GM23248 (cell line): ENCODE data around the gene ERVV-1. TPM values are rescaled to one million over a fixed set of nuclear protein-coding genes. Genes with fewer than 3 reads are reported as not detected.
A peak's percentile ranks its signal among the peaks of the same experiment; 100 is the strongest.

ENCODE experiments used
- DNase-seq: peaks from one replicate; pipeline ENCODE4 v3.0.0-alpha.2; 2015
- H2AFZ ChIP-seq: fragments of 200-600 bp; sonication (generic); 2 replicates; pipeline ENCODE4 v1.6.1; 2016; ENCODE audit warnings: antibody characterized with exemption
- H3F3A ChIP-seq: fragments of 200-600 bp; sonication (generic); 2 replicates; pipeline ENCODE4 v1.6.1; 2016; ENCODE audit warnings: mild to moderate bottlenecking, antibody characterized with exemption, mixed run types; ENCODE audit not compliant: insufficient read depth
- H3K27ac ChIP-seq: fragments of 200-600 bp; sonication (generic); 2 replicates; pipeline ENCODE4 v1.5.1; 2016; ENCODE audit warnings: mild to moderate bottlenecking
- H3K27me3 ChIP-seq: fragments of 200-600 bp; sonication (generic); replicated peaks from 2 replicates; pipeline ENCODE4 v1.6.1; 2016; ENCODE audit warnings: mild to moderate bottlenecking; ENCODE audit not compliant: insufficient read depth
- H3K36me3 ChIP-seq: fragments of 200-600 bp; sonication (generic); 2 replicates; pipeline ENCODE4 v1.6.1; 2016; ENCODE audit warnings: low read depth, mild to moderate bottlenecking
- H3K4me1 ChIP-seq: fragments of 200-600 bp; sonication (generic); 2 replicates; pipeline ENCODE4 v1.6.1; 2016; ENCODE audit warnings: mild to moderate bottlenecking; ENCODE audit not compliant: insufficient read depth
- H3K4me2 ChIP-seq: fragments of 200-600 bp; sonication (generic); one replicate; pipeline ENCODE4 v1.6.1; 2016; ENCODE audit warnings: mild to moderate bottlenecking; ENCODE audit not compliant: unreplicated experiment
- H3K4me3 ChIP-seq: fragments of 200-600 bp; sonication (generic); 2 replicates; pipeline ENCODE4 v1.5.1; 2016; ENCODE audit warnings: mild to moderate bottlenecking
- H3K79me2 ChIP-seq: fragments of 200-600 bp; sonication (generic); 2 replicates; pipeline ENCODE4 v1.6.1; 2016; ENCODE audit warnings: mild to moderate bottlenecking; ENCODE audit not compliant: insufficient read depth
- H3K9ac ChIP-seq: fragments of 200-600 bp; sonication (generic); 2 replicates; pipeline ENCODE4 v1.6.1; 2016; ENCODE audit warnings: mild to moderate bottlenecking
- H3K9me2 ChIP-seq: fragments of 200-600 bp; sonication (generic); 2 replicates; pipeline ENCODE4 v1.6.1; 2016; ENCODE audit warnings: mixed run types, mild to moderate bottlenecking, moderate library complexity; ENCODE audit not compliant: insufficient read depth
- H3K9me3 ChIP-seq: fragments of 200-600 bp; sonication (generic); one replicate; pipeline ENCODE4 v1.6.1; 2017; ENCODE audit warnings: low read depth
- H4K20me1 ChIP-seq: fragments of 200-600 bp; sonication (generic); 2 replicates; pipeline ENCODE4 v1.6.0; 2016; ENCODE audit not compliant: insufficient read depth
- EZH2 ChIP-seq: fragments of 200-600 bp; sonication (generic); IDR thresholded peaks from 2 replicates; pipeline ENCODE4 v1.6.1; 2018; ENCODE audit warnings: antibody characterized with exemption, mild to moderate bottlenecking; ENCODE audit not compliant: insufficient read depth, poor library complexity, severe bottlenecking
- EZH2phosphoT487 ChIP-seq: fragments of 200-600 bp; sonication (generic); IDR thresholded peaks from 2 replicates; pipeline ENCODE4 v1.6.1; 2018; ENCODE audit warnings: antibody characterized with exemption, moderate library complexity, mild to moderate bottlenecking, low read depth; ENCODE audit not compliant: insufficient read depth
- WGBS, 2 experiments: methylation state at CpG; one replicate each; pipeline ENCODE4 v1.1.6; 2015 to 2017; ENCODE audit warnings: low lambda C conversion rate in 2 of 2, low coverage in 1 of 2; ENCODE audit errors: missing lambda C conversion rate in 2 of 2; 5-methylcytosine and 5-hydroxymethylcytosine counted together
- in situ Hi-C: fragments of 300-500 bp; cut with MboI; formaldehyde crosslinking; loops from 2 replicates; pipeline ENCODE4 v1.15.0; 2020
- polyA plus RNA-seq: library from polyadenylated mRNA; unstranded; fragments of >200 nt; fragmentation: Nextera tagmentation; extraction: Ambion mirVana; gene quantifications from 2 replicates; pipeline ENCODE4 v1.2.1, GENCODE V29; 2016
- total RNA-seq: library from RNA; depleted of rRNA; stranded (reverse); fragments of >200 nt; shearing (Covaris generic); gene quantifications from 2 replicates; pipeline ENCODE4 v1.2.3, GENCODE V29; 2014

Gene ERVV-1
- total and polyA plus RNA-seq, 2 experiments from 2014 or later = not detected

DNA sequence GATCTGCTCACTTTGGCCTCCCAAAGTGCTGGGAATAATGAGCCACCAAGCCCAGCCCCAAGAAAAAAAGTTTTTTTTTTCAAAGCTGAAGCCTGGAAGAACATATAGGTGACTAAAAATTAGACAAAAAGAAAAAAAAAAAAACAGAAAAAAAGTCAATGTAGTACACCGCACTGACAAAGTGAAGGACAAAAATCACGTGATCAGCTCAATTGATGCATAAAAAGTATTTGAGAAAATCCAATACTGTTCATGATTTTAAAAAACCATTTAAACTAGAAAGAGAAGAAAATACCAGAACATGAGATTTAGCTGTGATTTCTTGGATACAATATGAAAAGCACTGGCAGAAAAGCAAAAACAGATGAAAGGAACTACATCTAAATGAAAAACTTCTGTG lies 20.3 kb downstream of the ERVV-1 start:
- H3K27me3 ChIP-seq = no peaks in the 10 kb centered on the region
- no peak overlapping the region for H3K9ac ChIP-seq
- in situ Hi-C loops = no loop called here
- H3K79me2 ChIP-seq = no peaks in the 10 kb centered on the region
- no peaks in the 10 kb centered on the region for H3F3A ChIP-seq
- H3K36me3 ChIP-seq = no peaks in the 10 kb centered on the region
- H2AFZ ChIP-seq = no peak overlapping the region
- no peak overlapping the region for H3K4me2 ChIP-seq
- no peak for DNase-seq
- no peak overlapping the region for H3K27ac ChIP-seq
- no peaks in the 10 kb centered on the region for H3K4me1 ChIP-seq
- no peak overlapping the region for H3K4me3 ChIP-seq
- no peaks in the 10 kb centered on the region for H3K9me3 ChIP-seq
- no peak for TF ChIP-seq EZH2
- no peak for TF ChIP-seq EZH2phosphoT487
- no peaks in the 10 kb centered on the region for H4K20me1 ChIP-seq
- H3K9me2 ChIP-seq = no peaks in the 10 kb centered on the region
- WGBS, 2 experiments = 7 to 9% methylated on average over 2 of the region's 2 CpGs

DNA sequence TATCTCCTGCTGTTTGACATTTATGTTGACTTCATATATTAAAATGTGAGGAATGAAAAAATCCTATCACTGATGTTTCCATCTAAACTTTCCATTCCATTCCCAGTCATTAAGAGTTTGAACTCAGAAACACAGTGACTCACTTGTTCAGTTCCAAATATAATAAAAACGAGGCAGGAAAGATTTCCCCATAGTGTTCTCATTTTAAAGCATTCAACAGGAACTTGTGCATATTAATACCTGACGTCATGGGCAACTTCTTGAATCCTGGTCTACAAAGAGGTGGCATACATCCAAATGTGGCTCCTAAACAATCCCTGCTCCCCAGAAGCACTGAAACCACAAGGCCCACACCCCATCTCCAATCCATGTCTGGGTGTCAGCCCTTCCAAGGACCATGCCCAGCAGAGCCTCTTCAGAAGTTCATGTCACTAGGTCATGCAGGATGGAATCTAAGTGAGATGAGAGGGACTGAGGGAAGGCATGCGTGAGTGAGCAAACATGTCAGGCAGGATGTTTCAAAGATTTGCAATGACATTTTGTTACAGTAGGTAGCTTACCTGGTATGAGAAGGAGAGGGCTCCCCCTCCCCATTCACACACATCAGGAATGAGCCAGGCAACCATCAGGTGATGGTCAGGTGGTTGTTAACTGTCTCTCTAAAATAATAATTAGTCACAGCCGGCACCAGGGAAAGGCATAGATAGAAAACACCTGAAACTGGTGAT lies 21.4 kb downstream of the ERVV-1 start:
- 20% methylated on average over 4 of the region's 4 CpGs for WGBS, 2 experiments
- H4K20me1 ChIP-seq = no peaks in the 10 kb centered on the region
- TF ChIP-seq EZH2phosphoT487 (no peak), EZH2 (no peak)
- H3K9me3 ChIP-seq = no peaks in the 10 kb centered on the region
- H3K36me3 ChIP-seq = no peaks in the 10 kb centered on the region
- no peaks in the 10 kb centered on the region for H3F3A ChIP-seq
- no peaks in the 10 kb centered on the region for H3K4me1 ChIP-seq
- no peaks in the 10 kb centered on the region for H3K79me2 ChIP-seq
- no peak overlapping the region for H3K4me2 ChIP-seq
- no peak overlapping the region for H3K9ac ChIP-seq
- no peak overlapping the region for H3K4me3 ChIP-seq
- no peaks in the 10 kb centered on the region for H3K9me2 ChIP-seq
- no peak overlapping the region for H3K27ac ChIP-seq
- H2AFZ ChIP-seq = no peak overlapping the region
- in situ Hi-C loops = no loop called here
- DNase-seq = peak; percentile 49
- H3K27me3 ChIP-seq = no peaks in the 10 kb centered on the region

DNA sequence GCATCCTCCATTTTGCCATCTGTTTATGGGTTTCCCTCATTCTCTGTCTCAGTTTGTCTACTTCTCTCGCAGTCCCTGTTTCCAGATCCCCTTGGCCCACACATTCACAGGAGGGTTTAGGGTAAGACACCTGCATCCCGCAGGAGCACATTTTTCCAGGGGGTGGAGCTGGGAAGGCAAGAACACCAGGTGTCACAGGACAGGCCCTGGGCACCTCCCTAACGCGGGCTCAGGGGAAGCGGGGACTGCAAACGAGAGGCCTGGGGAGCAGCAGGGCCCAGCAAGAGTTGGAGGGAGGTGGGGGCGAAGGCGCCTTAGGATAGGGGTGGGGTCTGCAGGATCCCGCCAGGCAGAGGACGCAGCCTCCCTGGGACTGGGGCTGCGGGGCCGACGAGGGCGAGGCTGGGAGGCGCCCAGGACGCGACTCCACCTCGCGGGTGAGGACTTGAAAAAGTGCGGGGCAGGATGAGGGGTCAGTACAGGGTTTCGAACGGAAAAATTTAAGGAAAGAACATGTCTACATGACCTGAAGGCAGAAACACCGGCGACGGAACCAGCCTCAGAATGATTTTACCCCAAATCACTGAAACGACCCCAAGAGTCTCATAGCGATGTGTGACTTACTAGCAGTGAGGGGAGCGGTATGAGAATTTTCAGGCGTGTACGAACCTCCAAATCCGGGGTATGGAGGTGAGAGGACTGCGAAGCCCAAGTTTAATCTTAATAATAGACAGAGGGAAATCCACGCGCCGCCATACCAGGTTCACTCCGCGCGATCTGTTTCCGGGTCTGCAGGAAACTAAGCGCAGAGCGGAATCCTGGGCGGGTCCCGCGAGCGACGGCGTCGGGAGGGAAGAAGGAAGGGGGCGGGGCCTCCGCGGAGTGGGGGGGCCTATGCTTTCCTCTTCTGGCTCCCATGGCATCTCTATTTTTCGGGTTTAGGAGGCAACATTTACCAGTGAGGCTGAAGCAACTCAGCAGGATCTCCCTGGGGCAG lies 23.7 kb downstream of the ERVV-1 start:
- peak; percentile 87 for DNase-seq
- peak overlapping the region; percentile 79 for H3K4me3 ChIP-seq
- H3K27ac ChIP-seq = no peak overlapping the region
- peak overlapping the region; percentile 69 for H3K4me2 ChIP-seq
- no peaks in the 10 kb centered on the region for H3K4me1 ChIP-seq
- no peaks in the 10 kb centered on the region for H3K9me2 ChIP-seq
- no peaks in the 10 kb centered on the region for H3F3A ChIP-seq
- H3K36me3 ChIP-seq = no peaks in the 10 kb centered on the region
- H4K20me1 ChIP-seq = no peaks in the 10 kb centered on the region
- H3K27me3 ChIP-seq = no peaks in the 10 kb centered on the region
- H3K79me2 ChIP-seq = no peaks in the 10 kb centered on the region
- no peaks in the 10 kb centered on the region for H3K9me3 ChIP-seq
- H3K9ac ChIP-seq = peak overlapping the region; percentile 75
- WGBS, 2 experiments = 16 to 19% methylated on average over 37 to 52 of the region's 52 CpGs
- in situ Hi-C loops = no loop called here
- no peak for TF ChIP-seq EZH2phosphoT487
- no peak for TF ChIP-seq EZH2
- H2AFZ ChIP-seq = peak overlapping the region; percentile 97

DNA sequence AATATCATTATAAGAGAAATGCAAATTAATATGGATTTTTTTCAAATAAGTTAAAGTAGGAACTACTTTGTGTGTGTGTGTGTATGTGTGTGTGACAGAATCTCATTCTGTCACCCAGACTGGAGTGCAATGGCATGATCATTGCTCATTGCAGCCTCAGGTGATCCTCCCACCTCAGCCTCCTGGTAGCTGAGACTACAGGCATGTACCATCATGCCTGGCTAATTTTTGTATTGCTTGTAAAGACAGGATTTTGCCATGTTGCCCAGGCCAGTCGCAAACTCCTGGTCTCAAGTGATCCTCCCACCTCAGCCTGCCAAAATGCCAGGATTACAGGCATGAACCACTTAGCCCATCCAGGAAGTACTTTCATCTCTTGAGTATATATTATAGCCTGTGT lies 27.6 kb downstream of the ERVV-1 start:
- no peak overlapping the region for H3K27ac ChIP-seq
- no peaks in the 10 kb centered on the region for H3K79me2 ChIP-seq
- H3K27me3 ChIP-seq = no peaks in the 10 kb centered on the region
- H3K4me2 ChIP-seq = no peak overlapping the region
- no peaks in the 10 kb centered on the region for H4K20me1 ChIP-seq
- no peaks in the 10 kb centered on the region for H3K9me3 ChIP-seq
- H2AFZ ChIP-seq = no peak overlapping the region
- H3F3A ChIP-seq = no peaks in the 10 kb centered on the region
- H3K4me1 ChIP-seq = no peaks in the 10 kb centered on the region
- H3K9ac ChIP-seq = no peak overlapping the region
- H3K4me3 ChIP-seq = no peak overlapping the region
- TF ChIP-seq EZH2phosphoT487 (no peak), EZH2 (no peak)
- no peaks in the 10 kb centered on the region for H3K36me3 ChIP-seq
- DNase-seq = no peak
- 26 to 33% methylated on average over 1 of the region's 1 CpG for WGBS, 2 experiments
- in situ Hi-C loops = no loop called here
- H3K9me2 ChIP-seq = no peaks in the 10 kb centered on the region
